ENCODE data around the gene RBM12. TPM values are rescaled to one million over a fixed set of nuclear protein-coding genes. Genes with fewer than 3 reads are reported as not detected.

RBM12 gene
- total and polyA plus RNA-seq, 2 of the 8 experiments (the other 6 are each of a cell fraction or from before 2014, with no cell fraction given): 187 to 214 TPM

DNA sequence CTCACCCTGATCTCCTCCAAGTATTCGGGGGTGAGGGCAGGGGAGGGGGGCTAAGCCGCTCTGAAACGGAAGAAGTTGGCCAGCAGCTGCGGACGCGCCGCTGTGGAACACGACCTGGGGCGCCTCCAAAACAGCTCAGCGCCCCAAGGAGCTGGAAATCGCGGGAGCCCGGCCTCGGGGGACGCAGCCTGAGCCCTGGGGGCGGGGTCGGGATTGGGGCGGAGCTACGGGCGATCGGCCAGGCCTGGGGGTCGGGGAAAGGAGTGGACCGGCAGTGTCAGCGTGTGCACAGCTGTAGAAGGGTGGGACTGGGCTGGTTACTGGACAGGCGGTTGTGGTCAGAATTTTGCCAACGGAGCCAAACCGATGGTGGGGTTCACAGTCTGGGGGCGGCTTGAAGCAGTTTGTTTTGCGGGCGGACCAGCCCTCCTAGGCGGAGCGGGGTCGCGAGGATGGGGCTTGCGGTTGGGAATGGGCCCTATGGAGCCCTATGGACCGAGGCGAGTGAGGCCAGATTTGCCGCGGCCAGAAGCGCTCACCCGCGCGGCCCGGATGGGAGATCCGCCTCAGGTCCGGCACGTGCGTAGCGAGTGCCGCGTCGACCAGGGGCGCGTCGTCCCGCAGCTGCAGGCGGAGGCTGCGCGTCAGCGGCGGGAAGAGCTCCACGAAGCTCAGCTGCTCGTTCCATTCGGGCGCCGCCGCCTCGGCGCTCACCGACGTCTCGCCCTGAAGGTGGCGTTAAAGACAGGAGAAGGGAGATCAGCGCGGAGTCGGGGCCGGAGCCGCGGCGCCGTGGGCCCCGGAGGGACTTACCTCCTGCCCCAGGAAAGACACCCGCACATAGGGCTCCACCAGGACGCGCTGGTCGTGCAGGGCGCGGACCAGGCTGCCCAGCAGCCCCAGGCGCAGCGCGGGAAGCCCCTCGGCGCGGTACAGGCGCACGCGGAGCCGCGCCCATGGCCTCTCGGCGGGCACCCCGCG, 63.4 kb downstream of the RBM12 start (continued):
- no peak for TF ChIP-seq MAFK (IDR thresholded peaks at IDR 0.05; ENCODE audit: low read depth, low read length)
- TF ChIP-seq EZH2 (IDR thresholded peaks at IDR 0.05; ENCODE audit: low read depth, low read length, severe bottlenecking): peak; percentile 51
- peak; percentile 81 for TF ChIP-seq CREB1 (IDR thresholded peaks at IDR 0.05)
- no peak for TF ChIP-seq ZNF274 (IDR thresholded peaks at IDR 0.05; ENCODE audit: borderline replicate concordance, extremely low read depth, low read length)
- peak; percentile 45; the same call in 1 of the 2 replicates for TF ChIP-seq TEAD4 (IDR thresholded peaks at IDR 0.05; ENCODE audit: low read depth, low read length)
- TF ChIP-seq NRF1 (IDR thresholded peaks at IDR 0.05; ENCODE audit: low read depth, low read length): no peak
- no peak for TF ChIP-seq YY1 (IDR thresholded peaks at IDR 0.05; ENCODE audit: low read depth, low read length)
- peak; percentile 62; the same call in 1 of the 2 replicates for TF ChIP-seq ATF2 (IDR thresholded peaks at IDR 0.05; ENCODE audit: low read length)
- TF ChIP-seq SIRT6 (IDR thresholded peaks at IDR 0.05; ENCODE audit: low read length): no peak
- no peak for TF ChIP-seq SAP30 (IDR thresholded peaks at IDR 0.05; ENCODE audit: insufficient read depth, insufficient replicate concordance, low read length)
- no peak for TF ChIP-seq CEBPB (IDR thresholded peaks at IDR 0.05; ENCODE audit: low read depth, low read length)
- TF ChIP-seq RAD21 (IDR thresholded peaks at IDR 0.05 in 1 of 2, conservative IDR thresholded peaks at IDR 0.05 in 1 of 2; ENCODE audit: low read depth in 2 of 2, low read length in 2 of 2): peak; percentile 25 to 29; a peak in 2 of 4 replicates
- no peak for TF ChIP-seq RNF2 (IDR thresholded peaks at IDR 0.05; ENCODE audit: borderline replicate concordance, low read depth, low read length, missing control alignments, poor library complexity, severe bottlenecking)
- TF ChIP-seq, protein P1, sequence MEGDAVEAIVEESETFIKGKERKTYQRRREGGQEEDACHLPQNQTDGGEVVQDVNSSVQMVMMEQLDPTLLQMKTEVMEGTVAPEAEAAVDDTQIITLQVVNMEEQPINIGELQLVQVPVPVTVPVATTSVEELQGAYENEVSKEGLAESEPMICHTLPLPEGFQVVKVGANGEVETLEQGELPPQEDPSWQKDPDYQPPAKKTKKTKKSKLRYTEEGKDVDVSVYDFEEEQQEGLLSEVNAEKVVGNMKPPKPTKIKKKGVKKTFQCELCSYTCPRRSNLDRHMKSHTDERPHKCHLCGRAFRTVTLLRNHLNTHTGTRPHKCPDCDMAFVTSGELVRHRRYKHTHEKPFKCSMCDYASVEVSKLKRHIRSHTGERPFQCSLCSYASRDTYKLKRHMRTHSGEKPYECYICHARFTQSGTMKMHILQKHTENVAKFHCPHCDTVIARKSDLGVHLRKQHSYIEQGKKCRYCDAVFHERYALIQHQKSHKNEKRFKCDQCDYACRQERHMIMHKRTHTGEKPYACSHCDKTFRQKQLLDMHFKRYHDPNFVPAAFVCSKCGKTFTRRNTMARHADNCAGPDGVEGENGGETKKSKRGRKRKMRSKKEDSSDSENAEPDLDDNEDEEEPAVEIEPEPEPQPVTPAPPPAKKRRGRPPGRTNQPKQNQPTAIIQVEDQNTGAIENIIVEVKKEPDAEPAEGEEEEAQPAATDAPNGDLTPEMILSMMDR (IDR thresholded peaks at IDR 0.05; ENCODE audit: control extremely low read depth in 1 of 3, insufficient read depth in 1 of 3, low read depth in 1 of 3, low read length in 3 of 3): peak; percentile 16 to 42 (median 24); a peak in 3 of 4 replicates
- TF ChIP-seq ASH2L (IDR thresholded peaks at IDR 0.05; ENCODE audit: low read length): peak; percentile 67
- TF ChIP-seq TAF7 (optimal IDR thresholded peaks at IDR 0.05; ENCODE audit: borderline replicate concordance, low read depth, low read length): no peak
- no peak for TF ChIP-seq FOSL1 (IDR thresholded peaks at IDR 0.05; ENCODE audit: insufficient read depth, low read depth, low read length)
- TF ChIP-seq CHD1 (IDR thresholded peaks at IDR 0.05; ENCODE audit: low read depth, low read length): no peak
